DMS153 (cell line): ENCODE results near the gene GABRD.

Source experiments
- DNase-seq: peaks from one replicate; lab custom pipeline; 2025; lab: John Stamatoyannopoulos, UW

The GABRD gene

GRCh38 chr1:2018217-2019171 is 651 bp upstream of the GABRD start:
- no peak for DNase-seq

- no peak for DNase-seq
These were observed 595 bp downstream of the GABRD start for GRCh38 chr1:2019571-2020309.

DNA sequence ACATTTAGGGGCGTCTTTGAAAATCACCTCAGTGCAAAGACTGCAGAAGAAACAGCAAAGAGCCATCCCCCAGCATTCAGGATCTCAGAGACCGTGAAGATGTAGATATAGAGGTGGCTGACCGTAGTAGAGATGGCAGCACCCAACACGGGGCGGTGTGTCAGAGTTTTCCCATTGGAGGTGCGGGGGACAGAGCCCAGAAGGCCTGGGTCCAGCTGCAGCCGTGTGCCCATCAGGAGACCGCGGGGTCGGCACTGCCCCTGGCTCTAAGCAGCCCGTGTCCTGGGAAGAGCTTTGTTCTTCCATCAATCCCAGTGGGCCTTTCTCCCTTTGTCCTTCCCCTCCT is 1.1 kb downstream of the GABRD start:
- DNase-seq: no peak

DNA sequence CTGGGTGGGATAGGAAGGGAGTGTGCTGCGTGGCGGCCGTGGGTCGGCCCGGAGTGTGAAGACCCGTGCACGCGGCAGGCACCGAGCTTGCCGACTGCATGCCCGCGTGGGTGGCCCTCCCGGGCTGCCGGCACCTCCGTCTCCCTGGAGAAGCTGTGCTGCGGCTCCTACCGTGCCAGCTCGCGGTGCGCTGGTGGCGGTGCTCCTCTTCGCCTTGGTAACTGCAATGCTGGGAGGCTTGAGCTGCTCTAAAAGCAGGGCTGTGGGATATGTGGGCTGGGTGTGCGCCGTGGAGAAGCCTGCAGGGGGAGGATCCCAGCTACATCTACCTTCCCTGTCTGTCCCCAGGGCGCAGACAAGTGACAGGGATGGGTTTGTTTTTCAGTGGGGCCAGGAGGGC is 2.4 kb downstream of the GABRD start:
- DNase-seq: no peak

DNA sequence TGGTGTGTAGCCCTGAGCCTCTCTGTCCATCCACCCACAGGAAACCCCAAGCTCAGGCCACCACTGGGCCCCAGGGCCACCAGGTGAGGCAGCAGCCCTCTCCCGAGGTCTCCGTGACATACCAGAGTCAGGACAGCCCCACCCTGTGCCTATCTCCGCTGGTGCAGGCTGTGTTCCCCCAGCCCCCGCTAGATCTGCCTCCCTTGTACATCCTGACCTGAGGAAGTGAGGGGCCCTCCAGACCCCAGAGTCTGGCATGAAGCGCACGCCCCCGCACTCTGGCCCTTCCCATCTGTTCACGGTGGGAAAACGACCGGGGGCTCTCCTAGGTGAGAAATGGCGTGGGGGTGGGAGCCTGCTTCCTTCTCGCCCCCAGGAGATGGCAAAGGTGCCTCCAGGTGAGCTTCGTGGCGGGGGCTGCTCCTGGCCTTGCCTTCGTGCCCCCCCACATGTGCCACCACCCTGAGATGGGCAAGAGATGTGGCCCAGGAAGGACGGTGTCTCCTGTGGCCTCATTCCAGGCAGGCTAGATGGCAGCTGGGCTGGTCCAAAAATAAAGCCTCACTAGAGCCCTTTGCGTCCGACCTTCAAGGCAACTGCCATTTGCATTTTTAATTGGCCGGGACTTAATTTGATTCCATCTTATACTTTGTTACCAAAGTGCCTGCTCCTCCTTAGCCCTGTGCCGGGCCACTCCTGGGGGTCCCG is 3.1 kb downstream of the GABRD start:
- DNase-seq: no peak

GRCh38 chr1:2023187-2023586 is 4.0 kb downstream of the GABRD start:
- no peak for DNase-seq

GRCh38 chr1:2024451-2024850 is 5.3 kb downstream of the GABRD start:
- no peak for DNase-seq

DNA sequence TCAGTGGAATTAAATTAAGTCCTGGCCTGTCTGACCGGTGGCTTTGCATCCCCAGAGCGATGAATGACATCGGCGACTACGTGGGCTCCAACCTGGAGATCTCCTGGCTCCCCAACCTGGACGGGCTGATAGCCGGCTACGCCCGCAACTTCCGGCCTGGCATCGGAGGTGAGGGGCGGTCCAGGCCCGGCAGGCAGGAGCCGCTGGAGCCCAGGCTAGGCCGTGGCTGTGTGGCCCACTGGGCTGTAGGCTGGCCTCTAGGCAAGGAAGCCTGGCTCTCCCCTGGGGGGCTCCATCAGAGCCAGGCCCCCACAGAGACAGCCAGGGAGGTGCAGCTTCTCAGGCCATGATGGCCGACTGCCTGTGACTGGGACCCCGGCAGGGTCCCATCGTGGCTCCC is 5.7 kb downstream of the GABRD start:
- no peak for DNase-seq

DNA sequence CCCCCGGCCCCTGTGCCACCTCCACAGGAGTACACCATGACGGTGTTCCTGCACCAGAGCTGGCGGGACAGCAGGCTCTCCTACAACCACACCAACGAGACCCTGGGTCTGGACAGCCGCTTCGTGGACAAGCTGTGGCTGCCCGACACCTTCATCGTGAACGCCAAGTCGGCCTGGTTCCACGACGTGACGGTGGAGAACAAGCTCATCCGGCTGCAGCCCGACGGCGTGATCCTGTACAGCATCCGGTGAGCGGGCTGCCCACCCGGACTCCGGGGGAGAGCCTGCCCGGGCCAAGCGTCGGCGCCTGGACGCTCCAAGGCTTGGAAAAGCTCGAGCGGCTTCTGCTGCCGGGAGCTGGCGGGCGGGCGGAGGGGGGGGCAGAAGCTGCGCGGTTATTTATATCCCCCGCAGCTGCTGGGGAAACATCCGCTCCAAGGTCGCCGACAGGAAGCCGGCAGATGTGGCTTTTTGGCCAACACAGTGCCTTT is 6.4 kb downstream of the GABRD start:
- DNase-seq: no peak

DNA sequence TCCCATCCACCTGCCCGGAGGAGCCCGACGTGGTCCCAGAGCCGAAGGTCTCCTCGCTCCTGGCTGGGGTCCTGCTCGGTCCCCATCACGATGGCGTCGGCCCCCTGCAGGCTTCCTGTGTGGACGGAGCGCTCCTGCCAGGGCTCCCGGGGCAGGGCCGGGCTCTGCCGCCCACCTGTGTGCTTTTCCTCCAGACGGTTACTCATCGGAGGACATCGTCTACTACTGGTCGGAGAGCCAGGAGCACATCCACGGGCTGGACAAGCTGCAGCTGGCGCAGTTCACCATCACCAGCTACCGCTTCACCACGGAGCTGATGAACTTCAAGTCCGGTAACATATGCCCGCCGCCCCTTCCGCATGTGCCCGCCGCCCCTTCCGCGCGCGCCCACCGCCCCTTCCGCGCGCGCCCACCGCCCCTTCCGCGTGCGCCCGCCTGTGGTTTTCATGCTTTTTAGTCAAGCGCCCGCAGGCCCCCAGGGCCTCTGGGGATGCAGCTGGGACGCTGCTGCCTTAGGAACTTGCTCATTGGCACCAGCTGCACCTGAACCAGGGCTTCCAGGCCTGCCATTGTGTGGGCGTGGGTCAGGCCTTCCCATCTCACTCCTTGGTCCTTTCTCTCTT is 8.9 kb downstream of the GABRD start:
- DNase-seq: no peak

DNA sequence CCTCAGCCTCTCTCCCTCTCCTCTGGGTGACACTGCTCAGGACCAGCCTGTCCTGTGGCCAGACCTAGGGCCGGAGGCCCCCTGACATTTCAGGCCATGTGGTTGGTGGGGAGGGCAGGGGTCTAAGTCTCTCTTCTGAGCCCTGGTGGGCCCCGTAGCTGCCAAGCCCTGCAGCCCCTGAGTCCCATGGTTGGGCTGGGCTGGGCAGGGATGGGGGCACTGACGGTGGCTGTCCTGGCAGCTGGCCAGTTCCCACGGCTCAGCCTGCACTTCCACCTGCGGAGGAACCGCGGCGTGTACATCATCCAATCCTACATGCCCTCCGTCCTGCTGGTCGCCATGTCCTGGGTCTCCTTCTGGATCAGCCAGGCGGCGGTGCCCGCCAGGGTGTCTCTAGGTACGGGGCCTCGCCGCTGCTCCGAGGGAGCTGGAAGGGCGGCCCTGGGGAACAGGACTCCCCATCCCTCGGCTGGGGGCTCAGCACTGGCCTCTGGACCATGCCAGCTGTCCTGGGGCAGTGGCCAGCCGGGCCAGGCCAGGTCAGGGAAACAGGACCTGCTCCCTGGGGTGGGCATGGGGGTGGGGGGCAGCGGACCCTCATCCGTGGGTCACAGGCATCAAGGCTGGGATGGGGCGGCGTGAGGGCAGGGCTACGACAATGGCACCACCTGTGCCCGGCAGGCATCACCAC is 9.9 kb downstream of the GABRD start:
- no peak for DNase-seq

DNA sequence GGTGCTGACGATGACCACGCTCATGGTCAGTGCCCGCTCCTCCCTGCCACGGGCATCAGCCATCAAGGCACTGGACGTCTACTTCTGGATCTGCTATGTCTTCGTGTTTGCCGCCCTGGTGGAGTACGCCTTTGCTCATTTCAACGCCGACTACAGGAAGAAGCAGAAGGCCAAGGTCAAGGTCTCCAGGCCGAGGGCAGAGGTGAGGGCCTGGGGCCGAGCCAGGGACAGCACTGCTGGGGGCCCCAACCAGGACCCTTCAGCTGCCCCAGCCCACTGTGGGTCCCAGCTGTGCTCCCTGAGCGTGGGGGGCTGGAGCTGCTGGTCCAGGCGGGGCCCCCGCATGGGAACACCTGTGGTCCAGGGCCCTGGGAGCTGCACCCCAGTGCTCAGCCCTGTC is 10.4 kb downstream of the GABRD start:
- DNase-seq: no peak

- DNase-seq: no peak
These were observed 11.1 kb downstream of the GABRD start for GRCh38 chr1:2030076-2030871.

- no peak for DNase-seq
These were observed 12.7 kb downstream of the GABRD start for GRCh38 chr1:2031546-2032540.

- no peak for DNase-seq
These were observed 13.6 kb downstream of the GABRD start for GRCh38 chr1:2032737-2033136.

GRCh38 chr1:2033165-2033564 is 14.0 kb downstream of the GABRD start:
- DNase-seq: no peak

- DNase-seq: no peak
These were observed 17.1 kb downstream of the GABRD start for GRCh38 chr1:2036287-2036686.

- no peak for DNase-seq
These were observed 18.3 kb downstream of the GABRD start for GRCh38 chr1:2037314-2037979.

DNA sequence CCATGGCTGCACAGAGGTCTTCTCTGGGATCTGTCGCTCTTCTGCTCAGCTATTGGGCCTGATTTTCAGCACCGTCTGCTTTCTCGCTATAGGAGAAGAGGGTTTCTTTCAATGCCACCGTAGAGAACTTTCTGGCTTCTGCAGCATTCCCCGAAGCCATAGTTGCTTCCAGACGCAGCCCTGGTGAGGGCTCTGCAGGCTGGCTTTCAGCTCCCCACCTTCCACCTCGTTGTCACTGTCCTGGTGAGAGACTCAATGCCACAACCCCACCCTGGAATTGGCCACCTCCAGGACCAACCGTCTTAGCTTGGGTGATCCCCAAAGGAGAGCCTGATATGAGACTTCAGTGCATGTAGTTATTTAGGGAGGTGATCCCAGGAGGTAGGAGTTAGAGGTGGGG is 19.1 kb downstream of the GABRD start:
- no peak for DNase-seq
